ENCODE data around the gene C1QTNF5. TPM values are rescaled to one million over a fixed set of nuclear protein-coding genes. Genes with fewer than 3 reads are reported as not detected.

Gene C1QTNF5
- total and polyA plus RNA-seq, 4 donors = 1.9 to 6.4 (median 3.3) TPM

DNA sequence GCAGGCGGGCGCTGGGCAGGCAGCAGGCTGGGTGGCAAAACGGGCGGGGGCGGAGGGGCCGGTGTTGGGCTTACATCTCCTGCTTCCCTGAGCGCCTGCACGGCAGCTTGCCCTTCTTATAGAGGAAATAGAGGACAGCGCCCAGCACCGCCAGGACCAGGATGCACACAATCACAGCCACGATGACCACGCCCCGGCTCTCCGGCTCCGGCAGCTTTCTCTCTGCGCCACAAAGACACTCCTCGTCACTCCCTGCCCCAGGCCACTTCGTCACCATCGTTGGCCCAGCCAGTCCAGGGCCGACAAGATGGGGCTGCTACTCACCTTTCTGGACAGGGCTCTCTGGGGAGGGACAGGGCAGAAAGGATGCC is 30.0 kb downstream of the C1QTNF5 start:
- H3K36me3 ChIP-seq (ENCODE audit: control insufficient read depth in 4 of 4, insufficient read depth in 3 of 4, low read depth in 1 of 4, low read length in 3 of 4) = peaks cover 0 to 3% (median 0%) of the 10 kb centered on the region in 4 donors
- no peak overlapping the region for H3K27ac ChIP-seq (ENCODE audit: low read depth in 1 of 2, low read length in 2 of 2)
- H3K9me3 ChIP-seq (ENCODE audit: control insufficient read depth in 4 of 4, low read length in 3 of 4) = no peaks in the 10 kb centered on the region
- TF ChIP-seq TAF1 (conservative IDR thresholded peaks at IDR 0.05) (no peak), SP1 (IDR thresholded peaks at IDR 0.05) (no peak), FOXA1 (IDR thresholded peaks at IDR 0.05) (no peak), HNF4A (conservative IDR thresholded peaks at IDR 0.05) (no peak), ATF3 (IDR thresholded peaks at IDR 0.05) (no peak)
- H3K4me1 ChIP-seq (ENCODE audit: control insufficient read depth in 4 of 4, insufficient read depth in 4 of 4, low read length in 3 of 4) = peaks cover 0 to 6% (median under 1%) of the 10 kb centered on the region in 4 donors
- H3K4me3 ChIP-seq (ENCODE audit: low read depth in 1 of 3, low read length in 3 of 3) = no peak overlapping the region
- no peak overlapping the region for H3K9ac ChIP-seq (ENCODE audit: low read depth in 1 of 2, low read length in 2 of 2)
- H3K27me3 ChIP-seq (ENCODE audit: control insufficient read depth in 4 of 4, insufficient read depth in 4 of 4, low read length in 3 of 4) = no peaks in the 10 kb centered on the region
- WGBS = 79% methylated on average over 20 of the region's 20 CpGs
- no peak for DNase-seq (ENCODE audit: low spot score)

DNA sequence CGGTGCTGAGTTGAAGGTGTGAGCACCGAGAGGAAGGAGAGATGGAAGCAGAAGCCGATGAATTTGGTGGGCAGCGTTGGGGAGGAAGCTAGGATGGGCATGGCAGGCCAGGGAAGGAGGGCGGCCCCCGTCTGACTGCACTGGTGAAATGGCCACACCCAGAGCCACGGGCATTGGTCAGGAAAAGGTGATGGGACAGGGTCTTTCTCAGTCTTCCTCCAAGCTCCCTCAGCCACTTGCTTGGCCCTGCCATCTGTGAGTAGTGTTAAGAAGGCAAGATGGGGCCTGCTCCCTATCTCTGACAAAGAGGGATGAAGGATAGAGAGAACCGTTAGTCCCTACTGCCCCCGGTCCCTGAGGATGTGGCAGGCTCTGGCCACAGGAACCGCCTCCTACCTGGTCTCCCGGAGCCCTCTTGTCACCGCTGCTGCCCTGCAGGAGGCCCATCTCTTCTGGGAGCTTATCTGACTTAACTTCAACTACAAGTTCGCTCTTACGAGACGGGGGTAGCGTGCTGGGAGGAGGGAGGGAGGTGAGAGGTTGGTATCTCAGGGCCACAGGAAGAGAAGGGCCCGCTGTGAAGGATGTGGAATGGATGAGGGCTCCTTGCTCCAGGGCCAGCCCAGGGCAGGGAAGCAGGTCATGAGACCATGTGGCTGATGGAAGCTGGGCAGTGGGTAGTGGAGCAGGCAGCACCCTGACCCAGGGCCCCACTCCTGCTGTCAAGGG is 30.6 kb downstream of the C1QTNF5 start:
- TF ChIP-seq EGR1 (IDR thresholded peaks at IDR 0.05; ENCODE audit: low read depth in 2 of 2) (no peak), RXRA (IDR thresholded peaks at IDR 0.05) (no peak), HNF4G (IDR thresholded peaks at IDR 0.05) (no peak)
- H3K9ac ChIP-seq (ENCODE audit: low read depth in 1 of 2, low read length in 2 of 2) = no peak overlapping the region
- no peaks in the 10 kb centered on the region for H3K9me3 ChIP-seq (ENCODE audit: control insufficient read depth in 4 of 4, low read length in 3 of 4)
- H3K4me1 ChIP-seq (ENCODE audit: control insufficient read depth in 4 of 4, insufficient read depth in 4 of 4, low read length in 3 of 4) = peaks cover 0 to under 1% (median 0%) of the 10 kb centered on the region in 4 donors
- WGBS = 80% methylated on average over 17 of the region's 17 CpGs
- DNase-seq (ENCODE audit: low spot score) = no peak
- no peak overlapping the region for H3K4me3 ChIP-seq (ENCODE audit: low read depth in 1 of 3, low read length in 3 of 3)
- peaks cover 0 to 3% (median 0%) of the 10 kb centered on the region in 4 donors for H3K36me3 ChIP-seq (ENCODE audit: control insufficient read depth in 4 of 4, insufficient read depth in 3 of 4, low read depth in 1 of 4, low read length in 3 of 4)
- no peak overlapping the region for H3K27ac ChIP-seq (ENCODE audit: low read depth in 1 of 2, low read length in 2 of 2)
- no peaks in the 10 kb centered on the region for H3K27me3 ChIP-seq (ENCODE audit: control insufficient read depth in 4 of 4, insufficient read depth in 4 of 4, low read length in 3 of 4)

GRCh38 chr11:119309411-119309810 is 31.3 kb downstream of the C1QTNF5 start:
- no peak overlapping the region for H3K27ac ChIP-seq (ENCODE audit: low read depth in 1 of 2, low read length in 2 of 2)
- TF ChIP-seq MAX (IDR thresholded peaks at IDR 0.05) (no peak), FOXA1 (IDR thresholded peaks at IDR 0.05) (no peak), ZBTB33 (IDR thresholded peaks at IDR 0.05) (no peak), SP1 (IDR thresholded peaks at IDR 0.05) (no peak)
- WGBS = 97% methylated on average over 11 of the region's 11 CpGs

GRCh38 chr11:119307974-119308373 is 32.7 kb downstream of the C1QTNF5 start:
- no peak for DNase-seq (ENCODE audit: low spot score)
- H3K9ac ChIP-seq (ENCODE audit: low read depth in 1 of 2, low read length in 2 of 2) = no peak overlapping the region
- no peaks in the 10 kb centered on the region for H3K4me1 ChIP-seq (ENCODE audit: control insufficient read depth in 4 of 4, insufficient read depth in 4 of 4, low read length in 3 of 4)
- WGBS = 93% methylated on average over 5 of the region's 5 CpGs
- H3K27me3 ChIP-seq (ENCODE audit: control insufficient read depth in 4 of 4, insufficient read depth in 4 of 4, low read length in 3 of 4) = no peaks in the 10 kb centered on the region
- H3K4me3 ChIP-seq (ENCODE audit: low read depth in 1 of 3, low read length in 3 of 3) = no peak overlapping the region
- no peak overlapping the region for H3K27ac ChIP-seq (ENCODE audit: low read depth in 1 of 2, low read length in 2 of 2)
- H3K9me3 ChIP-seq (ENCODE audit: control insufficient read depth in 4 of 4, low read length in 3 of 4) = no peaks in the 10 kb centered on the region
- H3K36me3 ChIP-seq (ENCODE audit: control insufficient read depth in 4 of 4, insufficient read depth in 3 of 4, low read depth in 1 of 4, low read length in 3 of 4) = peaks cover 0 to 14% (median 5%) of the 10 kb centered on the region in 4 donors
- TF ChIP-seq MAX (IDR thresholded peaks at IDR 0.05) = no peak
- TF ChIP-seq FOXA2 (IDR thresholded peaks at IDR 0.05) = no peak
- no peak for TF ChIP-seq ATF3 (IDR thresholded peaks at IDR 0.05)
- TF ChIP-seq RXRA (IDR thresholded peaks at IDR 0.05) = no peak
- no peak for TF ChIP-seq FOXA1 (IDR thresholded peaks at IDR 0.05)
- TF ChIP-seq, protein P1, sequence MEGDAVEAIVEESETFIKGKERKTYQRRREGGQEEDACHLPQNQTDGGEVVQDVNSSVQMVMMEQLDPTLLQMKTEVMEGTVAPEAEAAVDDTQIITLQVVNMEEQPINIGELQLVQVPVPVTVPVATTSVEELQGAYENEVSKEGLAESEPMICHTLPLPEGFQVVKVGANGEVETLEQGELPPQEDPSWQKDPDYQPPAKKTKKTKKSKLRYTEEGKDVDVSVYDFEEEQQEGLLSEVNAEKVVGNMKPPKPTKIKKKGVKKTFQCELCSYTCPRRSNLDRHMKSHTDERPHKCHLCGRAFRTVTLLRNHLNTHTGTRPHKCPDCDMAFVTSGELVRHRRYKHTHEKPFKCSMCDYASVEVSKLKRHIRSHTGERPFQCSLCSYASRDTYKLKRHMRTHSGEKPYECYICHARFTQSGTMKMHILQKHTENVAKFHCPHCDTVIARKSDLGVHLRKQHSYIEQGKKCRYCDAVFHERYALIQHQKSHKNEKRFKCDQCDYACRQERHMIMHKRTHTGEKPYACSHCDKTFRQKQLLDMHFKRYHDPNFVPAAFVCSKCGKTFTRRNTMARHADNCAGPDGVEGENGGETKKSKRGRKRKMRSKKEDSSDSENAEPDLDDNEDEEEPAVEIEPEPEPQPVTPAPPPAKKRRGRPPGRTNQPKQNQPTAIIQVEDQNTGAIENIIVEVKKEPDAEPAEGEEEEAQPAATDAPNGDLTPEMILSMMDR (IDR thresholded peaks at IDR 0.05; ENCODE audit: low read depth, low read length, missing input control) = no peak
- no peak for TF ChIP-seq SP1 (IDR thresholded peaks at IDR 0.05)
- no peak for TF ChIP-seq ZBTB33 (IDR thresholded peaks at IDR 0.05)
- TF ChIP-seq TAF1 (conservative IDR thresholded peaks at IDR 0.05) = no peak
- no peak for TF ChIP-seq HNF4A (conservative IDR thresholded peaks at IDR 0.05)
- no peak for TF ChIP-seq NR2F2 (IDR thresholded peaks at IDR 0.05)
- no peak for TF ChIP-seq JUND (IDR thresholded peaks at IDR 0.05)
- TF ChIP-seq RAD21 (IDR thresholded peaks at IDR 0.05) = no peak
- TF ChIP-seq EGR1 (IDR thresholded peaks at IDR 0.05; ENCODE audit: low read depth in 2 of 2) = no peak

More at GRCh38 chr11:119309411-119309810, 31.3 kb downstream of the C1QTNF5 start:
- Histone ChIP-seq H3K4me1 (ENCODE audit: control insufficient read depth in 4 of 4, insufficient read depth in 4 of 4, low read length in 3 of 4) (no peaks in the 10 kb centered on the region), H3K36me3 (ENCODE audit: control insufficient read depth in 4 of 4, insufficient read depth in 3 of 4, low read depth in 1 of 4, low read length in 3 of 4) (peaks cover 0 to 3% (median 0%) of the 10 kb centered on the region in 4 donors), H3K9ac (ENCODE audit: low read depth in 1 of 2, low read length in 2 of 2) (no peak overlapping the region), H3K27me3 (ENCODE audit: control insufficient read depth in 4 of 4, insufficient read depth in 4 of 4, low read length in 3 of 4) (no peaks in the 10 kb centered on the region), H3K4me3 (ENCODE audit: low read depth in 1 of 3, low read length in 3 of 3) (no peak overlapping the region), H3K9me3 (ENCODE audit: control insufficient read depth in 4 of 4, low read length in 3 of 4) (no peaks in the 10 kb centered on the region)
- no peak for DNase-seq (ENCODE audit: low spot score)
